ENCODE data around the gene NUP188. TPM values are rescaled to one million over a fixed set of nuclear protein-coding genes. Genes with fewer than 3 reads are reported as not detected.

The NUP188 gene
- total and polyA plus RNA-seq, 2 of the 13 experiments (the other 11 are each of a cell fraction or from before 2014, with no cell fraction given), result 28.0 to 38.5 TPM

GRCh38 chr9:129036241-129036922, 88.9 kb downstream of the NUP188 start, which contains the start of gene MIGA2 (continued):
- TF ChIP-seq ZNF280D (CRISPR knock-in tag; IDR thresholded peaks at IDR 0.05), result 0 out of 2 replicates have a peak, but pooled peaks have one; percentile 70
- peak; percentile 35; the same call in 1 of the 2 replicates for TF ChIP-seq CREM (IDR thresholded peaks at IDR 0.05)
- no peak for TF ChIP-seq CREM (CRISPR knock-in tag; IDR thresholded peaks at IDR 0.05)
- TF ChIP-seq THAP11 (CRISPR knock-in tag; IDR thresholded peaks at IDR 0.05), result peak; percentile 75
- peak; percentile 65 for TF ChIP-seq MXD3 (CRISPR knock-in tag; IDR thresholded peaks at IDR 0.05)
- peak in 1 of 2 experiments; percentile 29; a peak in 1 of 4 replicates for TF ChIP-seq NR2F1 (CRISPR knock-in tag; IDR thresholded peaks at IDR 0.05)
- TF ChIP-seq SKI (IDR thresholded peaks at IDR 0.05; ENCODE audit: partially characterized antibody), result peak; percentile 11
- peak; percentile 47; the same call in 1 of the 2 replicates for TF ChIP-seq ZNF160 (CRISPR knock-in tag; IDR thresholded peaks at IDR 0.05)
- peak; percentile 34; the same call in 1 of the 2 replicates for TF ChIP-seq TBX2 (CRISPR knock-in tag; IDR thresholded peaks at IDR 0.05; ENCODE audit: borderline replicate concordance)
- no peak for TF ChIP-seq REL (CRISPR knock-in tag; conservative IDR thresholded peaks at IDR 0.05)
- TF ChIP-seq NONO (IDR thresholded peaks at IDR 0.05), result no peak
- TF ChIP-seq NONO (CRISPR knock-in tag; conservative IDR thresholded peaks at IDR 0.05), result peak; percentile 42; the same call in 1 of the 2 replicates
- peak; percentile 79 for TF ChIP-seq ZNF607 (CRISPR knock-in tag; IDR thresholded peaks at IDR 0.05; ENCODE audit: borderline replicate concordance)
- TF ChIP-seq IRF9 (CRISPR knock-in tag; IDR thresholded peaks at IDR 0.05; ENCODE audit: borderline replicate concordance), result no peak
- TF ChIP-seq SMAD3 (CRISPR knock-in tag; IDR thresholded peaks at IDR 0.05), result 0 out of 2 replicates have a peak, but pooled peaks have one; percentile 65
- TF ChIP-seq SOX6 (IDR thresholded peaks at IDR 0.05), result no peak
- peak; percentile 45; the same call in 1 of the 2 replicates for TF ChIP-seq SOX6 (CRISPR knock-in tag; IDR thresholded peaks at IDR 0.05)
- TF ChIP-seq ZNF331 (CRISPR knock-in tag; IDR thresholded peaks at IDR 0.05), result no peak
- peak; percentile 91; the same call in 1 of the 2 replicates for TF ChIP-seq ARID4A (CRISPR knock-in tag; IDR thresholded peaks at IDR 0.05; ENCODE audit: borderline replicate concordance)
- peak; percentile 74; the same call in 1 of the 2 replicates for TF ChIP-seq E2F1 (CRISPR knock-in tag; IDR thresholded peaks at IDR 0.05)

All from HepG2 (cell line).